ENCODE data around the gene BRD2. TPM values are rescaled to one million over a fixed set of nuclear protein-coding genes. Genes with fewer than 3 reads are reported as not detected.

BRD2 gene
- total RNA-seq, 1 donor from 2014 or later: 166 TPM

GRCh38 chr6:32993363-32993973 lies 25.1 kb downstream of the BRD2 start:
- Mint-ChIP-seq H3K36me3 (ENCODE audit: unreplicated experiment) (no peaks in the 10 kb centered on the region), H3K4me3 (ENCODE audit: unreplicated experiment) (no peak overlapping the region), H3K9me3 (ENCODE audit: unreplicated experiment) (peaks cover 6% of the 10 kb centered on the region), H3K4me1 (ENCODE audit: unreplicated experiment) (no peaks in the 10 kb centered on the region), H3K27me3 (ENCODE audit: unreplicated experiment) (peaks cover 65% of the 10 kb centered on the region), H3K27ac (ENCODE audit: unreplicated experiment) (no peak overlapping the region)
- DNase-seq (ENCODE audit: extremely low spot score, unreplicated experiment): no peak
- TF ChIP-seq CTCF (IDR thresholded peaks at IDR 0.05): no peak

DNA sequence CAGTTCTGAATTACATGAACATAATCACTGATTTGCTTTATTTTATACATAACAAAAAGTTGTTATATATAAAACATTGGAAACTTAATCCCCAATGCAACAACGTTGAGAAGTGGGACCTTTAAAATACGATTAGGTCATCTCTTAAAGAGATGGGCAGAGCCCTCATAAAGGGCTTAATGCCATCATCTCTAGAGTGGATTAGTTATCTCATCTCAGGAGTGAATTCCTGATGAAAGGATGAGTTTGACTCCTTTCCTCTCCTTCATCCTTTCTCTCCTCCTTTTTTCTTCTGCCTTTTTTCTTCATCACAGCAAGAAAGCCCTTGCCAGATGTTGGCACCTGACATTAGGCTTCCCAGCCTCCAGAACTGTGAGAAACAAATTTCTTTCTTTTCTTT lies 27.1 kb downstream of the BRD2 start:
- H3K9me3 Mint-ChIP-seq (ENCODE audit: unreplicated experiment): peaks cover 6% of the 10 kb centered on the region
- DNase-seq (ENCODE audit: extremely low spot score, unreplicated experiment): no peak
- peaks cover 69% of the 10 kb centered on the region for H3K27me3 Mint-ChIP-seq (ENCODE audit: unreplicated experiment)
- no peak overlapping the region for H3K4me3 Mint-ChIP-seq (ENCODE audit: unreplicated experiment)
- no peaks in the 10 kb centered on the region for H3K4me1 Mint-ChIP-seq (ENCODE audit: unreplicated experiment)
- H3K27ac Mint-ChIP-seq (ENCODE audit: unreplicated experiment): no peak overlapping the region
- H3K36me3 Mint-ChIP-seq (ENCODE audit: unreplicated experiment): no peaks in the 10 kb centered on the region
- TF ChIP-seq CTCF (IDR thresholded peaks at IDR 0.05): no peak

- Mint-ChIP-seq H3K27me3 (ENCODE audit: unreplicated experiment) (peaks cover 83% of the 10 kb centered on the region), H3K36me3 (ENCODE audit: unreplicated experiment) (no peaks in the 10 kb centered on the region), H3K27ac (ENCODE audit: unreplicated experiment) (no peak overlapping the region), H3K4me3 (ENCODE audit: unreplicated experiment) (no peak overlapping the region), H3K9me3 (ENCODE audit: unreplicated experiment) (no peaks in the 10 kb centered on the region), H3K4me1 (ENCODE audit: unreplicated experiment) (no peaks in the 10 kb centered on the region)
- no peak for DNase-seq (ENCODE audit: extremely low spot score, unreplicated experiment)
- TF ChIP-seq CTCF (IDR thresholded peaks at IDR 0.05): no peak
Measured at GRCh38 chr6:33000055-33000454, 31.7 kb downstream of the BRD2 start.

DNA sequence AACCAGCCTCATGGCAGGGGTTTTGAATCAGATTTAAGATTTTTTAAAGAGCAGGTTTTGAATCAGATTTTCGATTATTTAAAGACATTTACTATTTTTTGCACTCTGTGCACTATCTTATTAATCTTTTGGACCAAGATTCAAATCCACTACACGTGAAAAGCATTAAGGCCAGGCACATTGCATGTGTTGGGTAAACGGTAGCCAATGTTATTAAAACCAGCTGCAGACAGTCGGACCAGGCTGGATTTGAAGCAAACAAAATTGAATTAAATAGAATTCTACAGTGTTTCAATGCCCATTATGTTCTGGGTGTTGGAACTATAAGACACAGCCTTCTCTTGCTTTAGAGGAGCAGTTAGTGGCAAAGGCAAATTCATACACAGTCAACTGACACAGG lies 33.3 kb downstream of the BRD2 start:
- TF ChIP-seq CTCF (IDR thresholded peaks at IDR 0.05): no peak
- Mint-ChIP-seq H3K4me3 (ENCODE audit: unreplicated experiment) (no peak overlapping the region), H3K36me3 (ENCODE audit: unreplicated experiment) (no peaks in the 10 kb centered on the region), H3K27ac (ENCODE audit: unreplicated experiment) (no peak overlapping the region), H3K9me3 (ENCODE audit: unreplicated experiment) (no peaks in the 10 kb centered on the region), H3K27me3 (ENCODE audit: unreplicated experiment) (peaks cover 70% of the 10 kb centered on the region), H3K4me1 (ENCODE audit: unreplicated experiment) (no peaks in the 10 kb centered on the region)
- no peak for DNase-seq (ENCODE audit: extremely low spot score, unreplicated experiment)

DNA sequence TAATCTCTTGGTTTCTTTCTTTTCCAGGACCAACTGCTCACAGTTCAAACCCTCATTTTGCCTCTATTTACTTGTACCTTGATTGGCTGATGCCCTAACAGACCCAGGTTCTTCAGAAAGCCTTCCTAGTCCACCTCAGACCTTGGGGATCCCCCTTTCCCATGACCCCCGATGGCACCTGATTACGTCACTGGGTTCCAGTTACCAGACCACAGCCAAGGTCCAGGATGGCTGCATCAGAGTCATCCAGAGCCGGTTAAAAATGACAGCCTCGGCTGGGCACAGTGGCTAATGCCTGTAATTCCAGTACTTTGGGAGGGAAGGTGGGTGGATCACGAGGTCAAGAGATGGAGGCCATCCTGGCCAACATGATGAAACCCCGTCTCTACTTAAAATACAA lies 36.5 kb downstream of the BRD2 start:
- no peak overlapping the region for H3K4me3 Mint-ChIP-seq (ENCODE audit: unreplicated experiment)
- no peaks in the 10 kb centered on the region for H3K9me3 Mint-ChIP-seq (ENCODE audit: unreplicated experiment)
- H3K36me3 Mint-ChIP-seq (ENCODE audit: unreplicated experiment): no peaks in the 10 kb centered on the region
- TF ChIP-seq CTCF (IDR thresholded peaks at IDR 0.05): no peak
- H3K4me1 Mint-ChIP-seq (ENCODE audit: unreplicated experiment): peaks cover 5% of the 10 kb centered on the region
- H3K27me3 Mint-ChIP-seq (ENCODE audit: unreplicated experiment): peaks cover 73% of the 10 kb centered on the region
- no peak overlapping the region for H3K27ac Mint-ChIP-seq (ENCODE audit: unreplicated experiment)
- no peak for DNase-seq (ENCODE audit: extremely low spot score, unreplicated experiment)
